ENCODE measurements around the gene HMGB2.

The HMGB2 gene

DNA sequence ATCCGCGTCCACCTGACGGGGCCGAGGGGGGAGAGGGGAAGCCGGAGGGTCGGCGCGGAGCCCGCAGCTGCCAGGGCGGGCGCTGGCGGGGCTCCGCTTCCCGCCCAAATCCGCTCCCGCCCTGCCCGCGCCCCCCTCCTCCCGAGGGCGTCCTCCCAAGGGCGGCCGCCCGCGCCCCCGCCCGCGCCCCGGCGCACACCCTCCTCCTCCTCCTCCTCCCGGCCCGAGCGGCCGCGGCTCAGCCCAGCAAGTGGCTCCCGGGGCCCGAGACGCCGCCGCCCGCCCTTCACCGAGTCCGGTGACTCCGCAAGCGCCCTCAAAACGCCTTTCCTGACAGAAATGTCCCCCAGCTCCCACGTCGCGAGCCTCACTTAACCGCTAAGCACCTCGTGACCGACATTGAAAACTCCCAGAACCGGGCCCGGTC is 487 bp downstream of the HMGB2 start:
- no peak for DNase-seq

GRCh38 chr4:173332963-173333657 is 1.0 kb downstream of the HMGB2 start:
- DNase-seq, result no peak

DNA sequence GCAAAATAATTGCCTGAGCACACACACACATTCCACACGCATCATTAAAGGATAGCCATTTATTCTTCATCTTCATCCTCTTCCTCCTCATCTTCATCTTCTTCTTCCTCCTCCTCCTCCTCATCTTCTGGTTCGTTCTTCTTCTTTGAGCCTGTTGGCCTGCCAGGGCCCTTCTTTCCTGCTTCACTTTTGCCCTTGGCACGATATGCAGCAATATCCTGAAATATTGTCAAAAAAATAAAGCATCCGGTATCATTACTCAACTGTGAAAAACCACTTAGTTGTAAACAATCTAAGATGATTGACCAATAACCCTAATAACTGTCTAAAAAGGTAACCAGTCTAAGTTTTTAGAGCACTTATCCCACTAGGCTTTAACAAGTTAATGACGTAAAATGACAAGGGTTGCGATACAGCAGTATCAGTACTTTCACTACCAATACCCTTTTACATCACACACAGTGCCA is 2.1 kb downstream of the HMGB2 start:
- no peak for DNase-seq

DNA sequence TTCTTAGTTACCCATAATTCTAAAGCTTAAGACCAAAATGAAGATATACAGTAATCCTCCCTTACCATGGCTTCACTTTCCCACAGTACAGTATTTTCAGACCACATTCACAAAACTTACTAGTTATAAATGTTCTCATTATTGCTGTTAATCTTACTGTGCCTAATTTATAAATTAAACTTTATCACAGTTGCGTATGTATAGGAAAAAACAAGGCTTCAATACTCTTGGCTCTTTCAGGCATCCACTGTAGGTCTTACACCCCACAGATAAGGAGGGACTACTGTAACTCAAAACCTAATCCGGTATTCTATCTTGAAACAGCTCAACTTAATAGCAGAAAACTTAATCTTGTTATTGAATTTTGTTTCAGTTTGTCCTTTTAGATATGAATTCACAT is 3.6 kb downstream of the HMGB2 start:
- DNase-seq, result no peak

- DNase-seq, result no peak
These were observed 5.8 kb downstream of the HMGB2 start for GRCh38 chr4:173328236-173328901.

DNA sequence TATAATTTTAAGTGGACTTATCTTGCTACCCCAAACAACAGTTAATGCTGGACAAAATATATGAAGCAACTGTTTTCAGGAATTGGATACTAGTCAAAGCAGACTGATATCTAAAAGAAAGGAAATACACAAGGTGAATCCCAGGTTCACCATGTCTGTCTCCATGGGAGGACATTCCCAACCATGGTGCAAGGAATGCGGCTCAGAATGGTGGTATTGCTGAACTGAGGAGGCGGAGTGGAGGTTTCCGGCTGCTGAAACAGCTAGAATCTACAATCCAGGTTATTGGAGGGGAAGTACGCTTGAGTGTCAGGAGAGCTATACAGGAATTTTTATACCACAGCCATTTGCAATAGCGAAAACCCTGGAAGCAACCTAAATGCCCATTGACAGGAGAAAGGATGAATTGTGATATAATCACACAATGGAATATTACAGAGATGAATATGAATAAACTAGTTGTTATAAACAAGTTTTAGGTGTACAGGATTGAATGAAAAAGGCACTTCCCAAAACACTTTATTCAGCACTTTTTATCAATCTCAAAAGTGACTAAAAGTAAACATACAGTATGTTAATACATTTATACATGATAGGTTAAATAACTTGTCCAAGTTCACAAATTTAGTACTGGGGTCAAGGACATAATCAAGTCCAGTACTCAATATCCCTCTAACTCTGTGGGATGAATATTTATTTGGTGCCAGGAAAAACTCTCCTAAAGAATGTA is 9.0 kb downstream of the HMGB2 start:
- no peak for DNase-seq

DNA sequence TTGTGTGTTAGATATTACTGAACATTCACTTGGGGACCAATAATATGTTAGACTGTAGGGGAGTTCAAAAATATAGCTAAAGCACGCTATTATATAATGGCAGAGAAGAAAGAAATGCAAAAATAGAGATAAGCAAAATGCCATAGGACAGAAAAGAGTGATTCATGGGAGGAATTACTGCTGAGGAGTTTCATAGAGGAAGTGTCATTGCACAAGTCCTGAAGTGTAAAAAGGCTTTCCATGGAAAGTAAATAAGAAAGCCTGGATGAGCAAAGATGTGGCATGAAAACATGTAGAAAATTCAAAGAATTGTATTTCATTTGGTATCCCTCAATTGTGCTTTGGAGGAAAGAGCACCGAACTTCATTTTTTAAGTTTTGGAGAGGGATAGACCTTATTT is 14.5 kb downstream of the HMGB2 start:
- no peak for DNase-seq

DNA sequence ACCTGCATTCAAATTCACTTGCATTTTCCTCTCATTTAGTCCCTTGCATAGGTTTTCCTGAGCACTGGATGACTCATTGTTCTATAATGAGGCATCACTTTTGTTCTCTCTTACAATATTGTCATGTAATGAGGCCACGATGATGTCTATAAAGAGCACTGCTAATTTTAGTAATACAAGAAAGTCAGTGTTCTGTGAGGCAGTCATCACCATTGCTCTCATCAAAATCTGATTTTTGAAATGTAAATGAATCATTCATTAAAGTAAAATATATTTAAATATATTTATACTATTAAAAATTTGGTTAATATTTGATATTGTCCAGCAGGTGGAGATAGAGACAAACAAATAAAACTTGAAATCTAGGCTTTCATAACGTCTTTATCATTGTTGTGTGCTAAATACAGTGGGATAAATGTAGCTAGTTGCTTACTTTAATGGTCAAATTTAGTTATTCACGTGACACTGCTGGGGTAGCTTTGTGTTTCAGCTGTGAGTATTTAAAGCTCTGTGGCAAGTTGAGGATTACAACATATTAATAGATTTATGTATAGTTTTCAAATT is 15.4 kb downstream of the HMGB2 start:
- peak; percentile 56 for DNase-seq

DNA sequence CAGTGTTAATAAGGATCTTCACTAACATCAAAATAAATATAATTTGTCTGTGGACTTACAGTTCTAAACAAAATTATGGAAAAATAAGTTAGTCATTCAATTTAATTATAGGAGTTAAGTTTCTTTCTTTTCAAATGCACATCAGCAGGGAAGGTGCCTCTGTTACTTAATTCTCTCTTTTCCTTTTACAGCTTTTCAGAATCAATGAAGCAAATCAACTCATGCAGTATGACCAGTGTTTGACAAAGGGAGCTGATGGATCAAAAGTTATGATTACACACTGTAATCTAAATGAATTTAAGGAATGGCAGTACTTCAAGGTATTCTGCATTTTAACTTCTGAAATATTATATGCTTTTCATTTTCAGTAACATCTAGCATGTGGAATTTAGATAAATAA is 15.9 kb downstream of the HMGB2 start:
- no peak for DNase-seq

DNA sequence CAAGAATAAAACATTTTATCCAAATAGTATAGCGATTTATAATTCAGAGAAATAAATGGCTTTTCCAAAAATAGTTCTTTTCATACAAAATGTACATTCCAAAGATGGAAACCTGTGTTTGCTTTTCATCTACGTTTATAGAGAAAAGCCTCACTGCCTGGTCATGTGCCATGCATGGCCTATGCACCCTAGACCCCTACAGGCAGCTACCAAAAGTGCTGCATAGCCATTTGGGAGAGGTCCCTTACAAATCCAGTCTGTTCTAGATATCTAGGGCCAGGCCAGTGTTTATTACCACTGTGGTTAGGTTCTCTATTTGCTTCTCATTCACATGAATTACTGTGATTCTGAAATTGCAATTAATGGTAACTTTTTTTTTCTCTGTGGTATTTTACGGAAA is 17.2 kb downstream of the HMGB2 start:
- DNase-seq, result no peak

GRCh38 chr4:173316060-173316459 is 18.1 kb downstream of the HMGB2 start:
- no peak for DNase-seq

- no peak for DNase-seq
These were observed 19.4 kb downstream of the HMGB2 start for GRCh38 chr4:173314715-173315114.

- no peak for DNase-seq
These were observed 22.8 kb downstream of the HMGB2 start for GRCh38 chr4:173311368-173311767.

DNA sequence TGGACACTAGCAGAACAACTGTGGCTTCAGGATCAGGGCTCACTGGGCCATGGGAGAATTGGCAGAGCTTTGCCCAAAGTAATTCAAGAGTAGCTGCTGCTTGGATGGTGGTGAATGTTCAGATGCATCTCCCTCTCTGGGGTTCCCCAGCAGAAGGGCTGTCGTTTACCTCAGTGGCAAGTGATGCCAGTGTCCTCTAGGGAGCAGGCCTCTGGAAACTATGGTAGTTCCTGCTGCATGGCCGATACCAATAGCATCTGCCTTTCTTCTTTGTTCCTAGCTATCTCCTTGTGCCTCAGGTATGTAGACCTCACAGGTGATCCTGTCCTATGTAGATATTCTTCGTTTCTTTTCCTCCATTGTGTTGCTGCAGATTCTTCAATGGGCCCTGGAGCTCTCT is 26.4 kb downstream of the HMGB2 start:
- DNase-seq, result no peak

- no peak for DNase-seq
These were observed 32.5 kb downstream of the HMGB2 start for GRCh38 chr4:173301518-173302201.

DNA sequence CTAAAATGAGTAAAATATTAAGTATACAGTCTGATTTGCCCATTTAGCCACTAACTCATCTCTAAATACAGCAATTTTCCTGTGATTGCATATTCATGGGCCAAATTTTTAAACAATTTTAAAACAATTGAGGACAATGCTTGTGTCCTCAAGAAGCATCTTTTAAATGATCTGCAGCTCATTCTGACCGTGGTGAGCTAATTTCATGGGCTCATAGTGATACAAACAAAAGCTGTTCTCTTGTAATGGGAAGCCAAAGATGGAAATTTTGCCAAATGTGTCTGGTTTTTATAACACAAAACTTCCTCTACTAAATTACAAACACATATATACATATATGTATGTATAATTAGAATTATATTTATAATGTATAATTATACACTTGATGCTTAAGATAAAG is 39.7 kb downstream of the HMGB2 start:
- DNase-seq, result no peak

GRCh38 chr4:173293663-173294062 is 40.5 kb downstream of the HMGB2 start:
- no peak for DNase-seq

- DNase-seq, result no peak
These were observed 42.3 kb downstream of the HMGB2 start for GRCh38 chr4:173291899-173292298.

GRCh38 chr4:173289353-173289727 is 44.8 kb downstream of the HMGB2 start:
- no peak for DNase-seq

GRCh38 chr4:173288698-173289352 is 45.3 kb downstream of the HMGB2 start:
- DNase-seq, result no peak

- DNase-seq, result peak; percentile 28
These were observed 45.9 kb downstream of the HMGB2 start for GRCh38 chr4:173288296-173288695.

- no peak for DNase-seq
These were observed 46.7 kb downstream of the HMGB2 start for GRCh38 chr4:173287486-173287885.

GRCh38 chr4:173284463-173284862 is 49.7 kb downstream of the HMGB2 start:
- no peak for DNase-seq
